ENCODE data around the gene PDIA5. TPM values are rescaled to one million over a fixed set of nuclear protein-coding genes. Genes with fewer than 3 reads are reported as not detected.

The PDIA5 gene
- total RNA-seq, 2 donors from 2014 or later = 57.5 to 68.3 TPM

- no peak for TF ChIP-seq CTCF (conservative IDR thresholded peaks at IDR 0.05)
- Histone ChIP-seq H3K9ac (ENCODE audit: extremely low read depth, low read length, poor library complexity, severe bottlenecking) (no peak overlapping the region), H3K27ac (ENCODE audit: low read depth, low read length) (no peak overlapping the region), H3K27me3 (ENCODE audit: control insufficient read depth, insufficient read depth, low read length, poor library complexity, severe bottlenecking) (no peaks in the 10 kb centered on the region), H3K4me1 (ENCODE audit: control insufficient read depth, insufficient read depth, low read length) (peaks cover 14% of the 10 kb centered on the region), H3K36me3 (ENCODE audit: control insufficient read depth, insufficient read depth, low read length) (no peaks in the 10 kb centered on the region), H3K9me3 (ENCODE audit: control insufficient read depth, low read length) (no peaks in the 10 kb centered on the region), H3K4me3 (ENCODE audit: low read length) (peak overlapping the region; percentile 48)
- Mint-ChIP-seq H3K4me3 (no peak overlapping the region), H3K9me3 (no peaks in the 10 kb centered on the region), H3K27me3 (ENCODE audit: insufficient read depth) (peaks cover 2% of the 10 kb centered on the region), H3K36me3 (ENCODE audit: low read depth) (no peaks in the 10 kb centered on the region), H3K27ac (no peak overlapping the region), H3K4me1 (peaks cover 39% of the 10 kb centered on the region)
- DNase-seq = peak; percentile 38
- 94 to 98% methylated on average over 7 of the region's 7 CpGs for WGBS, 2 experiments (ENCODE audit: insufficient coverage in 1 of 2, insufficient read length in 1 of 2)
Measured at GRCh38 chr3:123071581-123071980, 4.8 kb downstream of the PDIA5 start.

GRCh38 chr3:123072152-123072551 lies 5.3 kb downstream of the PDIA5 start:
- peaks cover 14% of the 10 kb centered on the region for H3K4me1 ChIP-seq (ENCODE audit: control insufficient read depth, insufficient read depth, low read length)
- Mint-ChIP-seq H3K36me3 (ENCODE audit: low read depth) (no peaks in the 10 kb centered on the region), H3K4me3 (no peak overlapping the region), H3K4me1 (peaks cover 42% of the 10 kb centered on the region), H3K27ac (no peak overlapping the region), H3K27me3 (ENCODE audit: insufficient read depth) (no peaks in the 10 kb centered on the region), H3K9me3 (no peaks in the 10 kb centered on the region)
- no peaks in the 10 kb centered on the region for H3K36me3 ChIP-seq (ENCODE audit: control insufficient read depth, insufficient read depth, low read length)
- H3K27me3 ChIP-seq (ENCODE audit: control insufficient read depth, insufficient read depth, low read length, poor library complexity, severe bottlenecking) = no peaks in the 10 kb centered on the region
- 89 to 93% methylated on average over 4 to 5 of the region's 5 CpGs for WGBS, 2 experiments (ENCODE audit: insufficient coverage in 1 of 2, insufficient read length in 1 of 2)
- peak; percentile 39 for DNase-seq
- TF ChIP-seq CTCF (conservative IDR thresholded peaks at IDR 0.05) = no peak
- no peak overlapping the region for H3K27ac ChIP-seq (ENCODE audit: low read depth, low read length)
- H3K9me3 ChIP-seq (ENCODE audit: control insufficient read depth, low read length) = no peaks in the 10 kb centered on the region
- H3K4me3 ChIP-seq (ENCODE audit: low read length) = no peak overlapping the region
- H3K9ac ChIP-seq (ENCODE audit: extremely low read depth, low read length, poor library complexity, severe bottlenecking) = no peak overlapping the region

GRCh38 chr3:123072564-123072963 lies 5.7 kb downstream of the PDIA5 start:
- H3K9me3 ChIP-seq (ENCODE audit: control insufficient read depth, low read length) = no peaks in the 10 kb centered on the region
- DNase-seq = no peak
- Mint-ChIP-seq H3K27me3 (ENCODE audit: insufficient read depth) (no peaks in the 10 kb centered on the region), H3K9me3 (no peaks in the 10 kb centered on the region), H3K4me1 (peaks cover 42% of the 10 kb centered on the region), H3K4me3 (no peak overlapping the region), H3K36me3 (ENCODE audit: low read depth) (no peaks in the 10 kb centered on the region), H3K27ac (no peak overlapping the region)
- WGBS, 2 experiments (ENCODE audit: insufficient coverage in 1 of 2, insufficient read length in 1 of 2) = 100% methylated on average over 1 of the region's 1 CpG
- no peak overlapping the region for H3K27ac ChIP-seq (ENCODE audit: low read depth, low read length)
- no peaks in the 10 kb centered on the region for H3K36me3 ChIP-seq (ENCODE audit: control insufficient read depth, insufficient read depth, low read length)
- H3K9ac ChIP-seq (ENCODE audit: extremely low read depth, low read length, poor library complexity, severe bottlenecking) = no peak overlapping the region
- no peak overlapping the region for H3K4me3 ChIP-seq (ENCODE audit: low read length)
- peaks cover 14% of the 10 kb centered on the region for H3K4me1 ChIP-seq (ENCODE audit: control insufficient read depth, insufficient read depth, low read length)
- H3K27me3 ChIP-seq (ENCODE audit: control insufficient read depth, insufficient read depth, low read length, poor library complexity, severe bottlenecking) = no peaks in the 10 kb centered on the region
- no peak for TF ChIP-seq CTCF (conservative IDR thresholded peaks at IDR 0.05)
